ENCODE data around the gene TOMM22.

Gene TOMM22

DNA sequence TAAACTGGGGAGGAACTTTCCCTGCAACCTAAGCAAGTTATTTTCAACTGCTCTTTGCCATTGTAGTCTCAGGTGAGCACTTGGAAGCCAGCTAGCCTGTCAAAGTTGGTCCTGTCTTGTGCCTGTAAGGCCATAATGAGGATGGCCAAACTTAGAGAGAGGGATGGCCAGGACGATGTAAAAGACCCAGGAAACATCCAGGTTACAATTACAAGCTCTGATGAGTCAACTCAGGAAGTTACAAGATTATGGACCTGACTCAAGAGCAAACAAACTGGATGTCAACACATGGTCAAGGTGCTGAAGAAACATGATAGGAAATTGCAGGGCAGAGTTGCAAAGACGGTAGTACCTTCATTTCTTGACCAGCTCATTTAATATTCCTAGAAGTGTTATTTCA, 25.6 kb downstream of the TOMM22 start:
- peak overlapping the region; percentile 88 to 99 (median 94) for H3K4me3 ChIP-seq
- peak overlapping the region; percentile 87 to 97 (median 91) for H3K4me2 ChIP-seq
- H4K20me1 ChIP-seq, result peaks cover 55 to 65% (median 60%) of the 10 kb centered on the region in 11 experiments
- TF ChIP-seq Cebpa-rat (IDR thresholded peaks at IDR 0.05), result no peak
- peaks cover 41 to 55% (median 51%) of the 10 kb centered on the region in 10 experiments for H3K4me1 ChIP-seq
- H3K27ac ChIP-seq, result peak overlapping the region in 8 of 11 experiments; percentile 90 to 95 (median 93); a peak in 8 of 22 replicates
- H3K27me3 ChIP-seq, result no peaks in the 10 kb centered on the region
- peak overlapping the region; percentile 92 to 98 (median 95); a peak in 20 of 22 replicates for H3K9ac ChIP-seq
- H3K9me3 ChIP-seq (replicated peaks in 1 of 11), result no peaks in the 10 kb centered on the region
- H3K36me3 ChIP-seq, result peaks cover 13 to 39% (median 30%) of the 10 kb centered on the region in 11 experiments; a peak in 20 of 22 replicates

DNA sequence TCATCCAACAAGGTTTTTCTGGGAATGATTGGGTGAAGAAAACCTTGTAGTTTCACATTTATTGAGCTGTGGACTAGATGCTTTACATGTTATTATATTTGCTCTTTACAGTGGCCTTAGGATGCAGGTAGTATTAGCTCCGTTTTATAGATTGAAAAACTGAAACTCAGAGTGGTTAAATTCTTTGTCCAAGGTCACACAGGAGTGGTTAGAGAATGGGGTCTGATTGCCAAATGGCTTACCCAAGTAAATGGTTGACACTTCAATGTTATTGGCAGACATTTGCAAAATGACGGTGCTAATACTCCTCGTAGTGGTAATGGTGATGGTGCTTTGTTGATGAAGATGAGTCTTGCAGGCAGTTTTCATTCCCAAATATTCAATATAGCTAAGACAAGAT, 26.2 kb downstream of the TOMM22 start:
- Histone ChIP-seq H3K27me3 (no peaks in the 10 kb centered on the region), H3K9ac (peak overlapping the region in 1 of 11 experiments; percentile 97; a peak in 1 of 22 replicates), H3K4me3 (peak overlapping the region in 4 of 10 experiments; percentile 91 to 95 (median 94); a peak in 3 of 20 replicates), H4K20me1 (peaks cover 61 to 71% (median 67%) of the 10 kb centered on the region in 11 experiments), H3K36me3 (peaks cover 16 to 46% (median 33%) of the 10 kb centered on the region in 11 experiments; a peak in 20 of 22 replicates), H3K9me3 (replicated peaks in 1 of 11) (no peaks in the 10 kb centered on the region), H3K4me2 (peak overlapping the region; percentile 87 to 97 (median 91)), H3K27ac (no peak overlapping the region), H3K4me1 (peaks cover 45 to 61% (median 56%) of the 10 kb centered on the region in 10 experiments)
- TF ChIP-seq Cebpa-rat (IDR thresholded peaks at IDR 0.05), result no peak

DNA sequence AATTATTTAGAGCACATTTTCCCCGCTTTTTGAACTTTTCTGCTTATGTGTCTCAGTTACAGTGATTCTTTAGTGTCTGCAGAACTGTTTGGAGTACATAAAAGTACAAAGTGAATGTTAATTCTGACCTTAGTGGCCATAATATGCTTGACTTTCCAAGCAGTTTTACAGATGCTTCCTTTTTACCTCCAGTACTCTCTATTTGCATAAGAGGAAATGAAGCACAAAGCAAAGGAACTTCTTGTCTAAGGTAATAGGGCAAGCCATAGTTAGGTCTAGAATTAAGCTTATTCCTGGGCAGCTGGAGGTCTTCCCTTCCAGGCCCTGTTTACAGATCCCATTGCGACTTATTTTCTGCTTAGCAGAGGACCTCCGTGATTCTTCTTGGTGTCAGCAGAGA, 27.5 kb downstream of the TOMM22 start:
- Histone ChIP-seq H3K4me3 (no peak overlapping the region), H3K4me2 (peak overlapping the region; percentile 87 to 97 (median 91)), H3K27ac (no peak overlapping the region), H3K9ac (peak overlapping the region in 1 of 11 experiments; percentile 29; a peak in 1 of 22 replicates), H3K27me3 (no peaks in the 10 kb centered on the region), H3K9me3 (replicated peaks in 1 of 11) (no peaks in the 10 kb centered on the region), H3K36me3 (peaks cover 16 to 59% (median 33%) of the 10 kb centered on the region in 11 experiments; a peak in 20 of 22 replicates), H4K20me1 (peaks cover 73 to 85% (median 80%) of the 10 kb centered on the region in 11 experiments), H3K4me1 (peaks cover 44 to 68% (median 57%) of the 10 kb centered on the region in 10 experiments)
- TF ChIP-seq Cebpa-rat (IDR thresholded peaks at IDR 0.05), result no peak

DNA sequence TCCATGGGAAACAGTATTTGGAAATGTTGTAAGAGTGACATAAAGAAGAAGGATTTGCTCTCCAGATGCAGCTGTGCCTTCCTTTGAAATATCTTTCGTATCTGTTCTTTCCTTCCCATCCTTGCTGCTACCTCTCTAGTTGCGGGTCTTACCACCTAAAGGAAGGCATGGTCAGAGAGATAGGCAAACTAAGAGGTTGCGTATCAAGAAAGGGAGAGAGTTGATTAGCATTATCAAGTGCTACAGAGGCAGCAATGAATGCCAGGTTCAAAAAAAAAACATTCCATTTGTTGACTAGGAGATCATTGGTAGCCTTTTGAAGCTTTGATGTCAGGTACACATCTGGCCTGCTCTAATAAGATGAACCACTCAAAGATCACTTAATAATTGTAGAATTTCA, 28.6 kb downstream of the TOMM22 start:
- H3K27me3 ChIP-seq, result no peaks in the 10 kb centered on the region
- peaks cover 16 to 69% (median 40%) of the 10 kb centered on the region in 11 experiments; a peak in 20 of 22 replicates for H3K36me3 ChIP-seq
- no peak overlapping the region; a peak in 2 of 22 replicates for H3K4me2 ChIP-seq
- H4K20me1 ChIP-seq, result peaks cover 84 to 95% (median 90%) of the 10 kb centered on the region in 11 experiments
- H3K27ac ChIP-seq, result no peak overlapping the region
- H3K4me3 ChIP-seq, result no peak overlapping the region
- H3K9ac ChIP-seq, result no peak overlapping the region
- H3K9me3 ChIP-seq (replicated peaks in 1 of 11), result no peaks in the 10 kb centered on the region
- TF ChIP-seq Cebpa-rat (IDR thresholded peaks at IDR 0.05), result no peak
- peaks cover 35 to 68% (median 53%) of the 10 kb centered on the region in 10 experiments for H3K4me1 ChIP-seq

DNA sequence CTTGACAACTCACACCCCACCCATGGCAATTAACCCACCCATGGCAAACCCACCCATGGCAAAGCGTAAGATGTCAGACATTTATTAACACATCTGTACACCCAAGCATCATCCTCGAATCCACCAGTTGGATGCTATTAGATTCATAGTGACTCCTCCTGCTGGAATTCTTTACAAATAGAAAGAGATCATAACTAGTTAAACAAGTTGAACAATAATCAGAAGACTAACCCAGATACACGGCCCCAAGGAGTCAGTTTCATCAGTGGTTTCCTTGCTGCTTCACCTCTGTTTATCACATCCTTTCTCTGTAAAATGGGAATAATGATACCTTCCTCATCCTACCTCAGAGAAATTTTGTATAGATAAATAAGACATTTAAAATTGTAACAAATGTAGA, 29.1 kb downstream of the TOMM22 start:
- Histone ChIP-seq H3K27ac (no peak overlapping the region), H3K27me3 (no peaks in the 10 kb centered on the region), H3K4me1 (peaks cover 35 to 72% (median 53%) of the 10 kb centered on the region in 10 experiments), H3K9ac (no peak overlapping the region), H3K36me3 (peaks cover 19 to 75% (median 45%) of the 10 kb centered on the region in 11 experiments; a peak in 21 of 22 replicates), H3K9me3 (replicated peaks in 1 of 11) (no peaks in the 10 kb centered on the region), H3K4me2 (no peak overlapping the region), H3K4me3 (no peak overlapping the region), H4K20me1 (peaks cover 89 to 100% (median 95%) of the 10 kb centered on the region in 11 experiments)
- no peak for TF ChIP-seq Cebpa-rat (IDR thresholded peaks at IDR 0.05)

DNA sequence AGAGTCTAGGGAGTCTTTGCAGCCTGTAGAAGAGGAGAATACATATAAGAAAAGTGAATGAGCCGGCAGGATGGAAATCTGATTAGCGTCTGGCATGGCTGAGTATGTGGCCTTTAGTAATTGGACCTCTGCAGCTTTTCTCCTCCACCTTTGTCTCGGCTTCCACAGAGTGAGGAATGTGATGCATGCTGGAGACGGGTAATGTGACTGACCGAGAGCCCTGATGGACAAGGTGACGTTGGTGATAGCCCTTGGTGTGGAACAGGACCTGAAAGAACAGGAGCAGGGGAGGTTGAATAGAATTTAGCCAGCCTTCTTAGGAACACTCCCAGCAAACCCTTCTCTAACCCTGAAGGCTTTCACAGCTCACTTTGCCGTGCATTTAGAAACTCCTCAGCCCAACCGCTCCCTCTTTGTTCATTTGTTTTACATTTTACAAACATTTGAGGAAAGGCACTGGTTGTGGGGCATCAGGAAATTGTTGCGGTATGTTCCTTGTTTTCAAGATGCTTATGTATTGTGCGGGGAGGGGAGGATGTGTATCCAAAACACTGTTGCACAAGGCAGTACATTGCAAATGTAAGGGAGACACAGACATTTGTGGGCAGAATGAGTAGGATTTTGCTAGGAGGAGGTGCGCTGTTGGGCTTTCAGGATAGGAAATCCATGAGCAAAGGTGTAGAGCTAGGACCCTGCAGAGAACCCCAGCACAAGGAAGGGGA, 30.9 kb downstream of the TOMM22 start:
- no peak for TF ChIP-seq Cebpa-rat (IDR thresholded peaks at IDR 0.05)
- peaks cover 36 to 92% (median 63%) of the 10 kb centered on the region in 11 experiments for H3K36me3 ChIP-seq
- H3K27ac ChIP-seq, result no peak overlapping the region
- H3K27me3 ChIP-seq, result no peaks in the 10 kb centered on the region
- H3K9ac ChIP-seq, result 0 out of 22 replicates have a peak overlapping the region, but pooled peaks of 1 of the 11 experiments have one; percentile 27
- peak overlapping the region in 5 of 11 experiments; percentile 4 to 40 (median 20); a peak in 4 of 22 replicates for H3K4me2 ChIP-seq
- H3K4me3 ChIP-seq, result no peak overlapping the region
- peaks cover 86 to 100% (median 98%) of the 10 kb centered on the region in 11 experiments for H4K20me1 ChIP-seq
- H3K9me3 ChIP-seq (replicated peaks in 1 of 11), result no peaks in the 10 kb centered on the region
- H3K4me1 ChIP-seq, result peaks cover 24 to 64% (median 43%) of the 10 kb centered on the region in 10 experiments

DNA sequence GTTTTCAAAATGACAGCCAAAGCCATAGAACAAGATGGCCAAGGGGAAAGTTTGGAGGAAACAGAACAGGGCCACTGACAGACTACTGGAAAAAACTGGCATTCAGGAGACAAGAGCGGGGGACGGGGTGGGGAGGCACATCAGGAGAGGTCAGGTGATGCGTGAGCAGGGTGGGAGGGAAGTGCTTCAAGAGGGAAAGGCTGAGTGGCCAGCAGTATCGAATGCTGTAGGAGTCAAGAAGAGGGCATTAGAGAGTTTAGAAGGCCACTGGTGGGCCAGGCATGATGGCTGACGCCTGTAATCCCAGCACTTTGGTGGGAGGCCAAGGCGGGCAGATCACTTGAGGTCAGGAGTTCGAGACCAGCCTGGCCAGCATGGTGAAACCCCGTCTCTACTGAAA, 32.2 kb downstream of the TOMM22 start:
- Histone ChIP-seq H3K36me3 (peaks cover 48 to 98% (median 76%) of the 10 kb centered on the region in 11 experiments), H3K9ac (no peak overlapping the region), H3K4me2 (no peak overlapping the region), H3K4me3 (no peak overlapping the region), H3K27me3 (no peaks in the 10 kb centered on the region), H3K27ac (no peak overlapping the region), H4K20me1 (peaks cover 79 to 98% (median 91%) of the 10 kb centered on the region in 11 experiments), H3K4me1 (peaks cover 12 to 60% (median 30%) of the 10 kb centered on the region in 10 experiments), H3K9me3 (replicated peaks in 1 of 11) (no peaks in the 10 kb centered on the region)
- TF ChIP-seq Cebpa-rat (IDR thresholded peaks at IDR 0.05), result no peak

DNA sequence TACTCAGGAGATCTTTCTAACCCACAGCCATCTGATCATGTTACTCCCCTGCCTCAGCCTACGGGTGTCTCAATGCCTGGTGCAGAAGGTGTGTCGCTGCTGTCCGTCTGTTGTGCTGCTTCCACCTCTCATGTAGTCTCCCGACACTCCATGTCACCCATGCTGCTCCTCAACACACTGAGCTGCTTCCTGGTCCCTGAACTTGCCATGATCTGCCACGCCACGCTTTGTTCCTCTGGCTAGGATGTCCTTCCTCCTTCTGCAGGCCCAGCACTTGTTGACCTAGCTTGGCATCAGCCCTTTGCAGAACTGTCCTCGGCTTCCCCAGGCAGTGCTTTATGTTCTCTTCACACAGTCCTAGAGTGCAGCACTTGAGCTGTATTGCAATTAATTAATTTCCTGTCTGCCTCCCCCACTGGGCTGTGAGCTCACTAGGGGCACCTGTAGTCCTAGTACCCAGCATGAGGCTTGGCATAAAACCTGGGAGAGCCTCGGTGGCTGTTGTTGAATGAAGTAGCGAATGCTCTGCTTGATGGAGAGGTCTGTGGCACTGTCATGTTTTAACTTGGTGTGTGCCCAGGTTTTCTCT, 33.5 kb downstream of the TOMM22 start:
- Histone ChIP-seq H3K9me3 (replicated peaks in 1 of 11) (no peaks in the 10 kb centered on the region), H3K9ac (no peak overlapping the region; a peak in 1 of 22 replicates), H3K36me3 (peaks cover 49 to 96% (median 74%) of the 10 kb centered on the region in 11 experiments), H3K27ac (no peak overlapping the region), H3K4me1 (peaks cover 0 to 51% (median 19%) of the 10 kb centered on the region in 10 experiments; a peak in 13 of 20 replicates), H3K27me3 (no peaks in the 10 kb centered on the region), H3K4me3 (no peak overlapping the region), H3K4me2 (peak overlapping the region in 2 of 11 experiments; percentile 23 to 58; a peak in 4 of 22 replicates), H4K20me1 (peaks cover 67 to 93% (median 78%) of the 10 kb centered on the region in 11 experiments)
- no peak for TF ChIP-seq Cebpa-rat (IDR thresholded peaks at IDR 0.05)

DNA sequence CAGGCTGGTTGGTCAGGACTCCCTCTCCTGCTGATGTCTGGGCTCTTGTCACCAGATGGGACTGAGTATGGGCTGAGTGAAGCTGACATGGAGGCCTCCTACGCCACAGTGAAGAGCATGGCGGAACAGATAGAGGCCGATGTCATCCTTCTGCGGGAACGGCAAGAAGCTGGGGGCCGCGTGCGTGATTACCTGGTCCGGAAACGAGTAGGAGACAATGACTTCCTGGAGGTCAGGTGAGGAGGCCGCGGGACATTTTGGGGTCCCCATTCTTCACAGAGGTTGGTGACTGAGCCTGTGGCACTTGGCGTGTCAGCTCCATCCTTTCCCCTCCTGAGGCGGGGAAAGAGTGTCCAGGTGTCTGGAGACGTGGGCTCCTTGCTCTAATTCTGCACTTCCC, 34.1 kb downstream of the TOMM22 start:
- Histone ChIP-seq H3K9ac (no peak overlapping the region), H3K4me1 (peaks cover 0 to 51% (median 19%) of the 10 kb centered on the region in 10 experiments; a peak in 12 of 20 replicates), H3K27ac (no peak overlapping the region), H3K4me2 (peak overlapping the region in 2 of 11 experiments; percentile 23 to 58; a peak in 2 of 22 replicates), H4K20me1 (peaks cover 62 to 93% (median 75%) of the 10 kb centered on the region in 11 experiments), H3K4me3 (no peak overlapping the region), H3K27me3 (no peaks in the 10 kb centered on the region), H3K9me3 (replicated peaks in 1 of 11) (no peaks in the 10 kb centered on the region), H3K36me3 (peaks cover 53 to 96% (median 74%) of the 10 kb centered on the region in 11 experiments)
- TF ChIP-seq Cebpa-rat (IDR thresholded peaks at IDR 0.05), result no peak
